ENCODE results near the gene TMEM272. TPM values are rescaled to one million over a fixed set of nuclear protein-coding genes. Genes with fewer than 3 reads are reported as not detected.

The TMEM272 gene
- total and polyA plus RNA-seq, 8 donors, result 0.13 to 0.42 (median 0.25) TPM; not detected in 1

DNA sequence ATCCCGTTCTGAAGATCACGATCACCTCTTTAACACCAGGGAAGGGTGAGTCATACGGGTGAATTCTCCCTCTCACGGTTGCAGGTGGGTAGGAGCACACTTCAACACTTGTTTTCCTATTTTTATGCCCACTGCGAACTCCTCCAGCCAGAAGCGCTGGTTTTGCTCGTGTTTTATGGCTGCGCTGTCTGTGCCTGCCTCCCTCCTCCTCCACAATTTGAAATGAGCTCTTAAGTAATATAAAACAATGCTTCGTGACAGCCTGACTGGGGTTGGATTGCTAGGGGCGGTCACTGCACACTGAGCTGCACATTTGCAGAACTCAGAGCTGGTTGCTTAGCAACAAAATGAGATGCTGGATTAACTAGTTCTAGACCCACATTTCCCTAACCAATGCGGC lies 29.7 kb upstream of the TMEM272 start:
- H3K9me3 ChIP-seq, result no peaks in the 10 kb centered on the region
- DNase-seq (no peak), ATAC-seq (no peak)
- TF ChIP-seq, protein P1, sequence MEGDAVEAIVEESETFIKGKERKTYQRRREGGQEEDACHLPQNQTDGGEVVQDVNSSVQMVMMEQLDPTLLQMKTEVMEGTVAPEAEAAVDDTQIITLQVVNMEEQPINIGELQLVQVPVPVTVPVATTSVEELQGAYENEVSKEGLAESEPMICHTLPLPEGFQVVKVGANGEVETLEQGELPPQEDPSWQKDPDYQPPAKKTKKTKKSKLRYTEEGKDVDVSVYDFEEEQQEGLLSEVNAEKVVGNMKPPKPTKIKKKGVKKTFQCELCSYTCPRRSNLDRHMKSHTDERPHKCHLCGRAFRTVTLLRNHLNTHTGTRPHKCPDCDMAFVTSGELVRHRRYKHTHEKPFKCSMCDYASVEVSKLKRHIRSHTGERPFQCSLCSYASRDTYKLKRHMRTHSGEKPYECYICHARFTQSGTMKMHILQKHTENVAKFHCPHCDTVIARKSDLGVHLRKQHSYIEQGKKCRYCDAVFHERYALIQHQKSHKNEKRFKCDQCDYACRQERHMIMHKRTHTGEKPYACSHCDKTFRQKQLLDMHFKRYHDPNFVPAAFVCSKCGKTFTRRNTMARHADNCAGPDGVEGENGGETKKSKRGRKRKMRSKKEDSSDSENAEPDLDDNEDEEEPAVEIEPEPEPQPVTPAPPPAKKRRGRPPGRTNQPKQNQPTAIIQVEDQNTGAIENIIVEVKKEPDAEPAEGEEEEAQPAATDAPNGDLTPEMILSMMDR (IDR thresholded peaks at IDR 0.05), result no peak
- H3K36me3 ChIP-seq, result no peaks in the 10 kb centered on the region
- no peaks in the 10 kb centered on the region for H3K27me3 ChIP-seq
- intact Hi-C loops (cut with DNase I), result no loop called here
- H3K4me1 ChIP-seq, result no peaks in the 10 kb centered on the region
- no peak overlapping the region for H3K4me3 ChIP-seq
- H3K27ac ChIP-seq, result no peak overlapping the region

DNA sequence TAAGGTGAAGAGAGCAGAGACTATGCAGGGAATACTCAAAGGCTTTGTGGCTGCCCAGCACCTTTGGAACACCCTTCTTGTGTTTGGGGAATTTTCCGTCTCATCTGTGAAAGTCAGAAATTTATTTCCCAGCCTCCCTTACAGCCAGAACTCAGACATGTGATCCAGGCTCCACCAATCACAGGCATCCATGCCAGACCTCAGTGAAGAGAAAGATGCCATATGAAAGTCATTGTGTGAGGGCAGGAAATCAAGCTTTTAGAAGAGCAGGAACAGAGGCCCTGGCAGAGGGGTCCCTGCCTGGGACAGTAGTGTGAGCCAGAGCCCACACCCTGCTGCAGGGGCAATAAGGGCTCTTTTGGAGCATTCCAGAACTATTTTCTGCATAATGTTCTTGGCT lies 28.9 kb upstream of the TMEM272 start:
- H3K4me1 ChIP-seq, result no peaks in the 10 kb centered on the region
- no peak for DNase-seq
- H3K4me3 ChIP-seq, result no peak overlapping the region
- TF ChIP-seq, protein P1 (IDR thresholded peaks at IDR 0.05), result no peak
- H3K9me3 ChIP-seq, result no peaks in the 10 kb centered on the region
- no peaks in the 10 kb centered on the region for H3K36me3 ChIP-seq
- no peaks in the 10 kb centered on the region for H3K27me3 ChIP-seq
- no peak for ATAC-seq
- intact Hi-C loops (cut with DNase I), result no loop called here
- no peak overlapping the region for H3K27ac ChIP-seq

DNA sequence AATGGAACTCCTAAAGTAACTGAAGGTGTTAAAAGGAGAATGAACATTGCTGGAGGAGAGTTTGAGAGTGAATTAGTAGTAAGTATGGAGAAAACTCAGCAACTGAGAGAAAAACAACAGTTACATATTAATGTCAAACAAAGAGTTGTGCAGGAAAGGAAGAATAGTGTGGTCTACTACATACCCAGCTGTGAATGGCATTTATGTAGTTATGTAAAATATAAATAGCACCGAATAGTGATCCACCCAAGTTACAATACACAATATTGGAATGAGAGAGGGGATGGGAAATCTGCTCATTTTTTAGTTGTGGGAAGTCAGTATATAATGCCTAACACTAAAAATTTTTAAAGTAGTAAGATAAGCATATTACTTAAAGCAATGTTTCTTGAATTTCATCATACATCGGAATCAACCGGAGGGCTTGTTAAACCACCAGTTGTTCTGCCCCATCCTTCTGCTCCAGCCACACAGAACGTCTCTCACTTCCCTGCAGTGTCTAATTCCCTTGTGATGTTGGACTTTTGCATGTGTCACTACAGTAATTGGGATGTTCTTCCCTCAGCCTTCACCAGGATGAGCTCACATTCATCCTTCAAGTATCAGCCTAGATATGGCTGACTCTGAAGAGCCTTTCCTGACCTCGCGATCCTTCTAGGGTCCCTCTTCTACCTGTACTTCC lies 28.3 kb upstream of the TMEM272 start:
- no peak for DNase-seq
- no peak for ATAC-seq
- no peak overlapping the region for H3K27ac ChIP-seq
- no peaks in the 10 kb centered on the region for H3K9me3 ChIP-seq
- no peaks in the 10 kb centered on the region for H3K36me3 ChIP-seq
- H3K4me3 ChIP-seq, result no peak overlapping the region
- H3K4me1 ChIP-seq, result no peaks in the 10 kb centered on the region
- H3K27me3 ChIP-seq, result no peaks in the 10 kb centered on the region
- TF ChIP-seq, protein P1 (IDR thresholded peaks at IDR 0.05), result no peak
- intact Hi-C loops (cut with DNase I), result no loop called here

DNA sequence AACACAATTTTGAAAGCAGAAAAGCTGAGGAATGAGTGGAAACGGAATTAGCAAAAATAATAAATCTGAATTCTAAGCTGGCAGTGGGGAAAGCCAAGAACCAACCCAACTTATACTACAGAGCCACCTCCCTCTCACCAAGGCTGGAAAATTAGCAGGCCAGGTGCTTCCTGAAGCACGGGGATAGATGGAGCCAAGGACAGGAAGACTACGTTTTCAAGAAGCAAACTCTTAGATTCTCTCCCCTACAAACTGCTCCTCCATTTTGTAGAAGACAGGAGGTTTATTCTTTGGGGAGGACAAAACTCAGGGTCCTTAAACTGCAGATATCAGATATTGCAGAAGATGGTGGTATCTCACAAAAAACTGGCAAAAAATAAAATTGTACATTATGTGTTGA lies 25.6 kb upstream of the TMEM272 start:
- no peaks in the 10 kb centered on the region for H3K9me3 ChIP-seq
- ATAC-seq (no peak), DNase-seq (no peak)
- no peaks in the 10 kb centered on the region for H3K4me1 ChIP-seq
- no peak overlapping the region for H3K4me3 ChIP-seq
- no peaks in the 10 kb centered on the region for H3K36me3 ChIP-seq
- no peak overlapping the region for H3K27ac ChIP-seq
- intact Hi-C loops (cut with DNase I), result no loop called here
- no peaks in the 10 kb centered on the region for H3K27me3 ChIP-seq
- TF ChIP-seq, protein P1 (IDR thresholded peaks at IDR 0.05), result no peak

DNA sequence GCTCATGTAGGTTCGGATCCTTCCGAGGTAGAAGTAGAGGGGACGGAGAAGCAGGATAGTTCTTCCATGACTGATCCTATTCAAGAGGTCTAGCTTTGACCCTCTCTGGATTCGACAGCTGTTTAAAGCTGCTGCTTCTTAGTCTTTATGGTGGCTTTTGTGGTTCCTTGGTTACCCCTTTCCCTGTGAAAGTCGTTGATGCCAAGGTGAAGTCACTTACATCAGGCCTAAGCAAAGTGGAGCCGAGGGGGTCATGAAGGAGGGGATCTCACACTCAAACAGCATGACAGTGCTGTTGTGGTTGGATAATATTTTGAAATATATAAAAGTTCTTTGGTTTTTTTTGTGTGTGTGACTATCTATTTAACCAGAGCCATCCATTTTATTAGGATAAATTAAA lies 24.9 kb upstream of the TMEM272 start:
- intact Hi-C loops (cut with DNase I), result no loop called here
- H3K4me3 ChIP-seq, result no peak overlapping the region
- TF ChIP-seq, protein P1 (IDR thresholded peaks at IDR 0.05), result no peak
- H3K27ac ChIP-seq, result no peak overlapping the region
- no peak for DNase-seq
- no peaks in the 10 kb centered on the region for H3K9me3 ChIP-seq
- no peaks in the 10 kb centered on the region for H3K4me1 ChIP-seq
- no peaks in the 10 kb centered on the region for H3K36me3 ChIP-seq
- ATAC-seq, result no peak
- H3K27me3 ChIP-seq, result no peaks in the 10 kb centered on the region

All from left lung (tissue), 10 donors.